Natural killer cell treated with Interleukin-12 subunit alpha and Interleukin-12 subunit beta and Interleukin-15 and Interleukin-18, amount 100 ng/mL, for 72 hours (primary cell): ENCODE results near the gene C17orf114. TPM values are rescaled to one million over a fixed set of nuclear protein-coding genes. Genes with fewer than 3 reads are reported as not detected.

Experiments
- ATAC-seq, 2 donors: fragments of 150-1000 bp; cut with Tn5 transposase in 1 of 2; sonication (Bioruptor Pico), chemical (Tn5 transposase) in 1 of 2; 2 replicates each; pipeline ENCODE4 v1.10.0; 2021
- DNase-seq: peaks from one replicate; pipeline ENCODE4 v3.0.0; 2022; ENCODE audit warnings: low spot score
- H3K27ac Mint-ChIP-seq, 2 donors: 1 replicate in 1 of 2; 2 replicates in 1 of 2; pipeline ENCODE4 v1.8.0; 2022; ENCODE audit warnings: mixed read lengths in 2 of 2, mild to moderate bottlenecking in 1 of 2, moderate library complexity in 1 of 2
- H3K27me3 Mint-ChIP-seq, 2 donors: 1 replicate in 1 of 2; 2 replicates in 1 of 2; pipeline ENCODE4 v1.8.0; 2022; ENCODE audit warnings: mixed read lengths in 2 of 2
- H3K36me3 Mint-ChIP-seq: one replicate; pipeline ENCODE4 v1.8.0; 2022; ENCODE audit warnings: mixed read lengths
- H3K4me1 Mint-ChIP-seq, 2 donors: 1 replicate in 1 of 2; 2 replicates in 1 of 2; pipeline ENCODE4 v1.8.0; 2022; ENCODE audit warnings: low read depth in 2 of 2, mixed read lengths in 2 of 2, mild to moderate bottlenecking in 1 of 2
- H3K4me3 Mint-ChIP-seq: one replicate; pipeline ENCODE4 v1.8.0; 2022; ENCODE audit warnings: mixed read lengths
- H3K9me3 Mint-ChIP-seq: 2 replicates; pipeline ENCODE4 v1.8.0; 2022; ENCODE audit warnings: mixed read lengths
- total RNA-seq, 2 donors: library from RNA; stranded (reverse); gene quantifications; one replicate each; pipeline ENCODE4 v1.2.3, GENCODE V29; 2022

Gene C17orf114

GRCh38 chr17:4766723-4767122 lies 35.4 kb downstream of the C17orf114 start:
- H3K27me3 Mint-ChIP-seq: peaks cover 7 to 10% of the 10 kb centered on the region in 2 donors
- H3K36me3 Mint-ChIP-seq: no peaks in the 10 kb centered on the region
- H3K4me1 Mint-ChIP-seq: peaks cover 7% of the 10 kb centered on the region in 2 donors
- no peak overlapping the region for H3K4me3 Mint-ChIP-seq
- no peak for ATAC-seq
- no peaks in the 10 kb centered on the region for H3K9me3 Mint-ChIP-seq
- DNase-seq: no peak
- H3K27ac Mint-ChIP-seq: no peak overlapping the region

GRCh38 chr17:4766201-4766600 lies 35.9 kb downstream of the C17orf114 start:
- Mint-ChIP-seq H3K4me1 (peaks cover 3 to 4% of the 10 kb centered on the region in 2 donors), H3K27me3 (peaks cover 7 to 10% of the 10 kb centered on the region in 2 donors), H3K4me3 (no peak overlapping the region), H3K27ac (no peak overlapping the region), H3K9me3 (no peaks in the 10 kb centered on the region), H3K36me3 (no peaks in the 10 kb centered on the region)
- ATAC-seq (peak in 1 of 2 donors; percentile 71), DNase-seq (no peak)

GRCh38 chr17:4764595-4764994 lies 37.5 kb downstream of the C17orf114 start:
- Mint-ChIP-seq H3K4me3 (no peak overlapping the region), H3K27ac (no peak overlapping the region), H3K9me3 (no peaks in the 10 kb centered on the region), H3K36me3 (no peaks in the 10 kb centered on the region), H3K4me1 (peaks cover 3 to 4% of the 10 kb centered on the region in 2 donors), H3K27me3 (peaks cover 7 to 8% of the 10 kb centered on the region in 2 donors)
- DNase-seq: no peak
- no peak for ATAC-seq

GRCh38 chr17:4759776-4760236 lies 42.3 kb downstream of the C17orf114 start:
- H3K27me3 Mint-ChIP-seq: peaks cover 13 to 15% of the 10 kb centered on the region in 2 donors
- no peak for DNase-seq
- no peaks in the 10 kb centered on the region for H3K9me3 Mint-ChIP-seq
- H3K4me3 Mint-ChIP-seq: no peak overlapping the region
- no peak for ATAC-seq
- no peak overlapping the region for H3K27ac Mint-ChIP-seq
- H3K4me1 Mint-ChIP-seq: peaks cover 3 to 4% of the 10 kb centered on the region in 2 donors
- no peaks in the 10 kb centered on the region for H3K36me3 Mint-ChIP-seq

GRCh38 chr17:4753392-4753791 lies 48.7 kb downstream of the C17orf114 start:
- H3K27me3 Mint-ChIP-seq: peaks cover 22 to 26% of the 10 kb centered on the region in 2 donors

GRCh38 chr17:4751932-4752331 lies 50.2 kb downstream of the C17orf114 start:
- H3K27me3 Mint-ChIP-seq: peaks cover 24 to 26% of the 10 kb centered on the region in 2 donors
- H3K9me3 Mint-ChIP-seq: no peaks in the 10 kb centered on the region
- H3K36me3 Mint-ChIP-seq: no peaks in the 10 kb centered on the region

More at GRCh38 chr17:4753392-4753791, 48.7 kb downstream of the C17orf114 start:
- no peaks in the 10 kb centered on the region for H3K36me3 Mint-ChIP-seq
- no peak for DNase-seq
- no peak overlapping the region for H3K4me3 Mint-ChIP-seq
- H3K27ac Mint-ChIP-seq: no peak overlapping the region
- H3K9me3 Mint-ChIP-seq: no peaks in the 10 kb centered on the region
- H3K4me1 Mint-ChIP-seq: peaks cover 4 to 5% of the 10 kb centered on the region in 2 donors
- no peak for ATAC-seq

More at GRCh38 chr17:4751932-4752331, 50.2 kb downstream of the C17orf114 start:
- DNase-seq: no peak
- Mint-ChIP-seq H3K4me3 (no peak overlapping the region), H3K4me1 (peaks cover 13% of the 10 kb centered on the region in 2 donors), H3K27ac (peak overlapping the region in 1 of 2 donors; percentile 67)
- no peak for ATAC-seq

Other genes starting within 250 kb of the C17orf114 start
- 100 to 1,000 TPM in 1 of 2 donors, 10 to 100 TPM in 1; 92.3 to 246 TPM for gene MYBBP1A, start 246.9 kb downstream of the C17orf114 start, total RNA-seq
- not detected for gene GGT6, start 241.8 kb downstream of the C17orf114 start, total RNA-seq
- gene SMTNL2, start 217.8 kb downstream of the C17orf114 start, total RNA-seq: not detected
- not detected for gene ALOX15, start 160.7 kb downstream of the C17orf114 start, total RNA-seq
- 100 to 1,000 TPM in 1 of 2 donors, 10 to 100 TPM in 1; 76.9 to 161 TPM for gene PELP1, start 98.2 kb downstream of the C17orf114 start, total RNA-seq
- 100 to 1,000 TPM; 834 to 935 TPM for gene ARRB2, start 91.7 kb downstream of the C17orf114 start, total RNA-seq
- 10 to 100 TPM; 27.2 to 34.6 TPM for gene MED11, start 70.9 kb downstream of the C17orf114 start, total RNA-seq
- gene ZMYND15, start 62.5 kb downstream of the C17orf114 start, total RNA-seq: 1 to 10 TPM; 1.0 to 2.3 TPM
- 10 to 100 TPM; 22.6 to 46.3 TPM for gene CXCL16, start 62.4 kb downstream of the C17orf114 start, total RNA-seq
- not detected for gene TM4SF5, start 30.4 kb downstream of the C17orf114 start, total RNA-seq
- gene VMO1, start 16.0 kb downstream of the C17orf114 start, total RNA-seq: 10 to 100 TPM in 1 of 2 donors, 1 to 10 TPM in 1; 4.5 to 15.4 TPM
- gene GLTPD2, start 13.4 kb downstream of the C17orf114 start, total RNA-seq: under 1 TPM in 1 of 2 donors, not detected in 1; 0.38 TPM
- 100 to 1,000 TPM; 145 to 174 TPM for gene PSMB6, start 6.2 kb downstream of the C17orf114 start, total RNA-seq
- gene PLD2, start 4.8 kb upstream of the C17orf114 start, total RNA-seq: 10 to 100 TPM; 38.4 to 46.9 TPM
- gene MINK1, start 31.0 kb upstream of the C17orf114 start, total RNA-seq: 10 to 100 TPM; 72.4 to 98.2 TPM
- 1 to 10 TPM; 1.3 to 2.3 TPM for gene C17orf107, start 97.2 kb upstream of the C17orf114 start, total RNA-seq
- 1 to 10 TPM; 3.9 to 7.6 TPM for gene CHRNE, start 100.8 kb upstream of the C17orf114 start, total RNA-seq
- gene GP1BA, start 129.9 kb upstream of the C17orf114 start, total RNA-seq: under 1 TPM in 1 of 2 donors, not detected in 1; 0.12 TPM
- 10 to 100 TPM; 85.9 to 91.6 TPM for gene SLC25A11, start 137.7 kb upstream of the C17orf114 start, total RNA-seq
- gene RNF167, start 137.9 kb upstream of the C17orf114 start, total RNA-seq: 100 to 1,000 TPM; 144 to 150 TPM
- gene PFN1, start 146.2 kb upstream of the C17orf114 start, total RNA-seq: 1,000 to 10,000 TPM; 1,741 to 1,743 TPM
- gene ENO3, start 148.8 kb upstream of the C17orf114 start, total RNA-seq: 10 to 100 TPM in 1 of 2 donors, 1 to 10 TPM in 1; 8.7 to 26.1 TPM
- 10 to 100 TPM; 51.4 to 71.9 TPM for gene SPAG7, start 165.5 kb upstream of the C17orf114 start, total RNA-seq
- gene CAMTA2, start 185.3 kb upstream of the C17orf114 start, total RNA-seq: 10 to 100 TPM; 51.0 to 87.9 TPM
- under 1 TPM; 0.31 to 0.56 TPM for gene INCA1, start 195.2 kb upstream of the C17orf114 start, total RNA-seq
- gene KIF1C, start 195.6 kb upstream of the C17orf114 start, total RNA-seq: 10 to 100 TPM; 39.4 to 80.3 TPM
- not detected for gene SLC52A1, start 233.1 kb upstream of the C17orf114 start, total RNA-seq